Stimulated activated CD8-positive, alpha-beta memory T cell treated with anti-CD3 and anti-CD28 coated beads, Interleukin-15, amount 100 ng/mL, for 1 hour (primary cell): ENCODE data around the gene NCOR2.
"Not testable (repeated sequence)": the region's sequence is repeated elsewhere in the genome, so short reads cannot be mapped to it uniquely, and the experiment has no call there.

ENCODE experiments used
- DNase-seq: peaks from one replicate; pipeline ENCODE4 v3.0.0-alpha.2; 2020; ENCODE audit warnings: low read depth

The NCOR2 gene

GRCh38 chr12:124599074-124599999 lies 31.9 kb upstream of the NCOR2 start:
- DNase-seq: no peak

DNA sequence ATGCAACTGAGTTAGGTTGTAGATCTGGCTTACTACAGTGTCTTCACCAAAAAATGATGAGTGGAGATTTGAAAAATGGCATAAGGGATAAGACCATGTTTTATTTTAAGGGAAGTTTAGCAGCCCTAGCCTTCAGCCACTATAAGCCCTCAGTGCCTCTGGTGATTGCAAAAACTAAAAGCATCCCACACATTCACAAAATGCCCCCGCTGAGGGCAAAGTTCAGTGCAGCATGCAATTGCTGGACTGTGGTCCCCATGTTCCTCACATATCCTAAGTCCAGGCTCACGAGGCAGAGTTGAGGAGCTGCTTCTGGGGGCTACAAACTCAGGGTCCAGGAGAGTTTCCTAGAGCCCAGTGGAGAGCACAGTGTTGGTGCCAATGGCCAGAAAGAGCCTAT lies 29.6 kb upstream of the NCOR2 start:
- DNase-seq: no peak

GRCh38 chr12:124595444-124595843 lies 28.0 kb upstream of the NCOR2 start:
- DNase-seq: no peak

DNA sequence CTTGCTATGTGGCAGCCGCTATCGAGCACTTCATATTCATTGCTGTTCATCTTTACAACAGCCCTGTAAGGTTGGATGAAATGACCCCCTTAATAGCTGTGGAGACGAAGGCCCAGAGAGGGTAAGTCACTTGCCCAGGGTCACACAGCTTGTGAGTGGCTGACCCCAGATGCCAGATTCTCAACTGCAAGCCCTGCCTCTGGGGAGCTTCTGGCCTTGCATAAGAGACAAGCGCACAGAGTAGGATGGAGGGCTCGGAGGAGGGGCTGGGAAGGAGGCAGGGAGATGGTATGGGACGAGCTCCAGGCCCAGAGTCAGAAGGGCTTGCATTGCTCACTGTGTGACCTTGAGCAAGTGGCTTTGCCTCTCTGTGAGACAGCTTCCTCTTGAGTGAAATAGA lies 27.4 kb upstream of the NCOR2 start:
- no peak for DNase-seq

GRCh38 chr12:124593851-124594401 lies 26.5 kb upstream of the NCOR2 start:
- DNase-seq: no peak

DNA sequence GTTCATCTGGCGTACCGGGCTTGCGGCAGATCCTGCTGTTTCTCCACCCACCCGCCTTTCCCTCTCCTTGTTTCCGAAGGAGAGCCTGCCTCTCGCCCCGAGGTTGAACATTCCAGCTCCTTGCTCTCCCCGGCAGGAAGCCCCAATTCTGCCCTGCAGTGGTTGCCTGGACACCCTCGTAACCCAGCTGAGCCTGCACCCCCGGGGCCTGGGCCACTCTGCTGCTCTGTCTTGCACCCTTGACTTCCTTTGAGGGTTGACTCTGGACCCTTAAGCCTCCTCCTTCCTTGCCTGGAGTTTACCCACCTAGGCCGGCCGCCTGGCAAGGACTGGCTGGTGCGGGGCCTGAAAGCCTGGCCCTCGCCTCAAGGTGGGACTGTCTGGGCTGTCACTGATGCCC lies 25.8 kb upstream of the NCOR2 start:
- DNase-seq: no peak

- no peak for DNase-seq
These were observed 25.2 kb upstream of the NCOR2 start for GRCh38 chr12:124592481-124593160.

- DNase-seq: no peak
These were observed 24.6 kb upstream of the NCOR2 start for GRCh38 chr12:124592050-124592449.

GRCh38 chr12:124590447-124590846 lies 23.0 kb upstream of the NCOR2 start:
- DNase-seq: no peak

DNA sequence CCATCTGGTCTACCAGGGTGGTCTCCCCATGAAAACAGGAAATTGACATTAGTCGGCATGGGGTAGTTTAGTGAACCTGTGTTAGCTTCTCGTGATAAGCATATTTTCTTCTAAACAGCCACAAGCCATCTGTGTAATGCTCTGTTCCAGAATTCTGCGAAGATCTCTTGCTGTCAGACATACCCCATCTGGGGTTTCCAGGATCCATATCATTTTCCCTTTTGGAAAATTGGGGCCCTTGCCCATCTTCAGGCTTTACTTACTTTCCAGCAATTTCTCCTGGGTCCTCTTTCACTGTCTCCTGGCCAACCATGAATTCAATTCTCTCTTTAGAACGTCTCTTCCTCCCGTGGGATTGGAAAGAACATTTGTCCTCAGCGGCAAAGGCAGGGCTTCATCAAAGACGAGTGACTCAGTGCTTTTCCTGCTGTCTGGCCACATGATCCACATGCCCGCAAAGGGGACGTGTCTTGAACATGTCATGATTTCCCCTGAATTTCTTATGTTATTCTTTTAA lies 21.4 kb upstream of the NCOR2 start:
- no peak for DNase-seq

DNA sequence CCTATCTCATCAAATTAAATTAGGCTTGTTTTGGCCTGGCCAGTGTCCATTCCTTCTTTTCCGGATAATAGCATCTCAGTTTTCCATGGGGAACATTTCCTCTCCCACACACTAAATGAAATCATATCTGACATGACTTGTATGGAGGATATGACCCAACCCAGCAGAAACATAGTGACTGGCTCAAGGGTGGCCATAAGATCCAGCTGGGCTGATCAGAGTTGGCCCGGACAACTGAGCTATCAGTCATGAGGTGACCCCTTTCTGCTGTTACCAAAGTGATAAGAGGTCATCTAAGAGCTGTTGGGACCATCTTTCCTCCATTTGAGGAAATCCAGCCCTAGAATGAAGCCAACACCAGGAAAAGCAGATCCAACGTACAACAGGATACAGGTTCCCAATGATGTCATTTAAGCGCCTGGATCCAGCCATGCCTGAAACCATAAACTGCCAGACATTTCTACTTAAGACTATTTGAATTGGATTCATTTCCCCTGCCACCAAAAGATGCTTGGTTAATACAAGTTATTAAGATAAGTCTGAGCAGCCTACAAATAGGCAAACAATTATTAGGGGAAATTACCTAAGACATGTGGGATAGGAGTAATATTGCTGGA lies 20.7 kb upstream of the NCOR2 start:
- no peak for DNase-seq

DNA sequence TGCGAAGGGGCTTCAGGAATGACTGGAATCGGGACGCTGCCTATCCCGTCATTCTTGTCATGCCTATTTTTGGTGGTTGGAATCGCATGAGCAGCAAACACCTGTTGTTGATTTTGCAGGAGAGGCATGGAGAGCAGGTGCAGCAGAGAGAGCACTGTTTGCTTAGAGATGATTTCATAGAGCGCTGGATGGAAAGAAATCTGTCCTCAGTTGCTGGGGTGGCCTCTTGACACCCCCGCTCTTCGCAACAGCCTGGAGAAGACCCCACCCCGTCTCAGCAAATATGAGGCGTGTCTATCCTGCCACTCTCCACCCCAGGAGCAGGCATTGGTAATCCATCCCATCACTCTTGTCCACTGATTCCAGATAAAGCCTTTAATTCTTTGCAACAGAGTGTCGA lies 19.3 kb upstream of the NCOR2 start:
- no peak for DNase-seq

GRCh38 chr12:124584494-124584893 lies 17.1 kb upstream of the NCOR2 start:
- DNase-seq: not testable (repeated sequence)

DNA sequence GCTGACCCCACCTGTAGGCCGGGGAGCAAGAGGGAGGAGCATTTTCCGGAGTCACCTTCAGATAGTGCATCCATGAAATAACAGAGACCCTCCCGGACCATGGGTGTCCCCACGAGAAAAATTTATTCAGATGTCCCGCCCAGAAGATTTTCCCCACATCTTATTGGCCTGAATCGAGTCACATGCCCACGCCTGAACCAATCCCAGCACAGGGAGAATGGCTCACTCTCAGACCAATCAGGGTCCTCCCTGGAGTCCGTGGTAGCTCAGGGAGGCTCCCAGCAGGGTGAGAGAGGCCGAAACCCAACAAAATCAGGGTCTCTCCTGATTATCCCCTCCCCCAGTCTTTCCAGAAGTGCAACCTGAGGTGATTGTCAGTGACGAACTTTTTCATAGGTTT lies 16.4 kb upstream of the NCOR2 start:
- DNase-seq: no peak

DNA sequence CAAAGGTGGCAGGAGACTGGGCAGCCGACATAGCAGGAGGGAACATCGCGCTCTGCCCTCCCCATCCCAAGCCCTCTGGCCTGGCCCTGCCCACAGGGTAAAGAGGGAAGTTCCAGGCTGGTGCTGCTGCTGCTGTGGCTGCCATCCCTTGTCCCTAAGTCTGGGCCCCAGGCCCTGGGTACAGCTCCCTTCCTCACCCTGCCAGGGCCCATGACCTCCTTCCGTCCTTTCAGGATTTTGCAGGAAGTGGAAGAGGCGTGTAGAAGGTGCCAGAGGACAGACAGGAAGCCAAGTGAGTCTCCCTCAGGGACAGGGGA lies 14.7 kb upstream of the NCOR2 start:
- no peak for DNase-seq

- DNase-seq: no peak
These were observed 14.1 kb upstream of the NCOR2 start for GRCh38 chr12:124581307-124582107.

DNA sequence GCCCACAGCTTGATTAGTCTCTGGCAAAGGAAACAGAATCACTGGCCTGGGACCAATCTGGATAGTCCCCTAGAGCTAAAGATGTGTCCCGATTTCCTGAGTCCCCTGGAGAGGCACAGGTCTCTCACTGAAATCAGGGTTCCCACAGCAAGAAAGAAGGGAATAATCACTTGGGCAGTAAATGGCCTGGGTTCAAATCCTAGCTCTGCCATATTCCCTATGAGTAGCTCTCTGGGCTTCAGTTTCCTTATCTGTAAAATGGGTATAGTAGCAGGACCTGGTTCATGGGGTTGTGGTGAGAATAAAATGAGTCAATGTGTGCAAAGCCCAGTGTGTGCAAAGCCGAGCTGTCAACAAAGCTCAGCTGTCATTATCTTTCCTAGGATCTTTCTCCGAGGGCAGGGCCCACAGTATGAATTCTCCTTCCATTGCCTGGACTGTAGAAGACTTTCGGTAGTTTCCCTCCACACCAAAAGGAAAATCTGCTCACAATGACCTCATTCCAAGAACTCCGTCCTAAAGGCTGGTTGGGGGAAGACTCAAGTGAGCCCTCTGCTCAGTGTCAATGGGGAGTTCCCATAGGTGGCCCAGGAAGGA lies 12.6 kb upstream of the NCOR2 start:
- no peak for DNase-seq

DNA sequence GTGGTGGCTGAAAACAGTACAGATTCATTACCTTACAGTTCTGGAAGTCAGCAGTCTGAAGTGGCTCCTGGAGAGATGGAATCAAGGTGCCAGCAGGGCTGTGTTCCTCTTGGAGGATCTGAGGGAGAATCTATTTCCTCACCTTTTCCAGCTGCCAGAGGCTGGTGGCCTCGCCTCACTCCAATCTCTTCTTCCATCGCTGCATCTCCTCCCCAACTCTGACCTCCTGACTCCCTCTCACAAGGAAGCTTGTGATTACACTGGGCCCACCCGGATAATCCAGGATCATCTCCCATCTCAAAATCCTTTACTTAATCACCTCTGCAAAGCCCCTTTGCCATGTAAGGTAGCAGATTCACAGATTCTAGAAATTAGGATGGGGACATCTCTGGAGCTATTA lies 11.4 kb upstream of the NCOR2 start:
- DNase-seq: no peak

GRCh38 chr12:124578445-124578844 lies 11.0 kb upstream of the NCOR2 start:
- no peak for DNase-seq

GRCh38 chr12:124577986-124578385 lies 10.6 kb upstream of the NCOR2 start:
- DNase-seq: no peak

DNA sequence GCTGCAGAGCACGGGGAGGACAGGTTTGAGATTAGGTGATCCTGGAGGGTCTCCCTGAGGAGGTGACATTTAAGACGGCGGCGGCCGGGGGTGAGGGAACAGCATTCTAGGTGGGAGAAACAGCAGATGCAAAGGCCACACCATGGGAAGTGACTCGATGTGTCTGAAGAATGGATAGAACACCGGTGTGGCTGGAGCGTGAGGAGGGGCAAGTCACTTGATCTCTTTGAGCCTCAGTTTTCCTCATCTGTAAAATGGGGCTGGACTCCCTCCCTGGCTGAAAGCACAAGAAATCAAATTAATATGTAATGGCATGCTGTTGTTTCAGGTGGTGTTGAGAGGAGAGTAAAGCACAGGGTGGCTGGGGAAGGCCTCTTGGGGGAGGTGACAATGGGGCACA lies 10.0 kb upstream of the NCOR2 start:
- no peak for DNase-seq
